Activated CD4-positive, alpha-beta T cell treated with anti-CD3 and anti-CD28 coated beads for 48 hours (primary cell): ENCODE measurements around the gene UXS1.
"Not testable (repeated sequence)": the region's sequence is repeated elsewhere in the genome, so short reads cannot be mapped to it uniquely, and the experiment has no call there.

Experiments used
- DNase-seq: peaks from one replicate; pipeline ENCODE4 v3.0.0-alpha.2; 2020

Gene UXS1

DNA sequence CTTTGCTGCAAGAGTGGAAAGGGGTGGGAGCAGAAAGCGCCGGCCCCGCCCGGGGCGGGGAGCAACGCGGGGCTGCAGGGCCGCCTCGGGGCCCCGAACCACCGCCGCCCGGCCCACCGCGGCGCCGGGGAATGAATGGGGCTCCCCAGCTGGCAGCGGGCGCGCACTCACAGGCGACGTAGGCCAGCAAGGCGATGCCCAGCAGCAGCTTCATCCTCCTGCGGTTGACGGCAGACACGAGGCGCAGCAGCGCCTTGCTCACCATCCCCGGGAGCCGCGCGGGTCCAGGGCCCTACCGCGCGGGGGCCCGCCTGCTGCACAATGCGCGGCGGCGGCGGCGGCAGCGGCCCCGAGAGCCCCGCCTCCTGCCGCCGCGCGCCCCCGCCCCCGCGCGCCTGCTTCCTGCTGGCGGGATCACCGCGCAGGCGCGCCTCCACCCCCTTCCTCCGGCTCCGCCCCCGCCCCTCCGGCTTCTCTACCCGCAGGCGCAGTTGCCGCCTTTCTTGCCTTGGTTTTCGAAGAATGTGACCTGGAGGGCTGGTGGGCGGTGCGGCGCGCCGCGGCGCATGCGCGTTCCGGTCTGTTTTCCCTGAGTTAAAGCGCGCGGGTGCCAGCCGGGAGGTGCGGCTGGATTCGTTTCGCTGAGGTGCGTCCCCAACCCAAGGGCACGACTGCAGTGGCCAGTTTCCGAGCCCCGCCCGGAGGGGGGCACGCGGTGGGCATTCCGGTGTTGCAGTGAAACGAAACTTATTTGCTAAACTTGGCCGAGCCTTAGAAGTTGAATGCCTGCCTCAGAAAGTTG, at the start of gene UXS1:
Gene UXS1 (minus strand): TSS at position 325 of the 802 bp plus-strand sequence. CDS start 60 bp downstream, at position 265.
- DNase-seq = peak; percentile 98

DNA sequence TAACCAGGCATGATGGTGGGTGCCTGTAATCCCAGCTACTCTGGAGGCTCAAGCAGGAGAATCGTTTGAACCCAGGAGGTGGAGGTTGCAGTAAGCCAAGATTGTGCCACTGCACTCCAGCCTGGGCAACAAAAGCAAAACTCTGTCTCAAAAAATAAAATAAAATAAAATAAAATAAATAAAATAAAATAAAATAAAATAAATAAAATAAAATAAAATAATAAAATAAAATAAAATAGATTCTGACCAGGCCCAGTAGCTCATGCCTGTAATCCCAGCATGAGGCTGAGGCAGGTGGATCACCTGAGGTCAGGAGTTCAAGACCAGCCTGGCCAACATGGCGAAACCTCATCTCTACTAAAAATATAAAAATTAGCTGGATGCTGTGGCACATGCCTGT, 45.4 kb upstream of the UXS1 start:
- not testable (repeated sequence) for DNase-seq

DNA sequence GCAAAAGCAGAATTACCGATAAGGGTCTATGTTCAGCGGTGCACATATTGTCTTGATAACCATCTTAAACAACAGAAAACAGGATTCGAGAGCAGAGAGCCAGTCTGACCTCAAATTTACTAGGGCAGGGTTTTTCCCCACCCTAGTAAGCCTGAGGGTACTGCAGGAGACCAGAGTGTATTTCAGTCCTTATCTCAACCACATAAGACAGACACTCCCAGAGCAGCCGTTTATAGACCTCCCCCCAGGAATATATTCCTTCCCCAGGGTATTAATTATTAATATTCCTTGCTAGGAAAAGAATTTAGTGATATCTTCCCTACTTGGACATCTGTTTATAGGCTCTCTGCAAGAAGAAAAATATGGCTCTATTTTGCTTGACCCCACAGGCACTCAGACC, 41.3 kb upstream of the UXS1 start:
- DNase-seq = not testable (repeated sequence)

DNA sequence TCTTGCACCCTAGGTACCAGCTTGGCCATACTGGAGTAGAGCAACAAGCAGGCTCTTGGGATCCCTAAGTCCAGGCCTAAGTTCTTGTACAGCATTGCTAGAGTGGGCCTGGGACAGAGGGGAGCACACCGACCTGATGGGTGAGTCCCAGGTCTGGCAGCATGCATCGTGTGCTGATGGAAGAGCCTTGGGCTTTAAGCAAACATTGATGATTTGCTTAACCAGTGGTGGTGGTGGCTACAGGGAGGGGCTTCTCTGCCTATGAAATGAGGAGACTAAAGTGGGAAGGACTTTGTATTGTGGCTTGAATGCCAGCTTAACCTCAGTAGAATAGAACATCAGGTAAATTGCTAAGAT, 39.2 kb upstream of the UXS1 start:
- DNase-seq = no peak

DNA sequence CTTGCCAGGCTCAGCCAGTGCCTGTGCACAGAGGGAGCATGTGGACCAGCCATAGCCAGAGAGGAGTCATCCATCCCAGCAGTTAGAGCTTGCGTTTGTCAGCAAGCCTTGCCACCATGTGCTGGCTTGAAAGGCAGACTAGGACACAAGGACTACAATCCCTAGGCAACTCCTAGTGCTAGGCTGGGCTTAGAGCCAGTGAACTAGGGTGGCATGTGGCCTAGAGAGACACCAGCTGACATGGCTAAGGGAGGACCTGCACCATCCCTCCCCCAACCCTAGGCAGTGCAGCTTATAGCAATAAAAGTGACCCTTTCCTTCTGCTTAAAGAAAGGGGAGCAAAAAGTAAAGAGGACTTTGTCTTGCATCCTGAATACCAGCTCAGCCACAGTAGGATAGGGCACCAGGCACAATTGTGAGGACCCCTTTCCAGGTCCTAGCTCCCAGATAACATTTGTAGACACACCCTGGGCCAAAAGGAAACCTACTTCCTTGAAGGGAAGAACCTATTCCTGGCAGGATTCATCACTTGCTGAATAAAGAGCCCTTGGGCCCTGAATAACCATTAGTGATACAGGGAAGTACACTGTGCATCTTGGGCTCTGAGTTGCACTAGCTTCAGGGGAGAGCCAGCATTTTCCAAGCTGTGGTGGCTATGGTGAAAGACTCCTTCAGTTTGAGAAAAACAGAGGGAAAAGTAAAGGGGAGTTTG, 38.7 kb upstream of the UXS1 start:
- DNase-seq = no peak

DNA sequence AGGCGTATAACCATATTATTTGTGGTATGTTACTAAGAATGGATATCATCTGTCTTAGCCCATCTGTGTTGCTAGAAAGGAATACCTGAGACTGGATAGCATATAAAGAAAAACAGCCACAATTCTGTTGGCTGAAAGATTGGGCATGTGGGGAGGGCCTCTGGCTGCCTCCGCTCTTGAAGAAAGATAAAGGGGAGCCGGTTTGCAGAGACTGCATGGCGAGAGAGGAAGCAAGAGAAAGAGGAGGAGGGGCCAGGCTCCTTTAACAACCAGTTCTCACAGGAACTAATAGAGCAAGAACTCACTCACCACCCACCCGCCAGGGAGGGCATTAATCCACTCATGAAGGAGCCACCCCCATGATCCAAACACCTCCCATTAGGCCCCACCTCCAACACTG, 29.2 kb upstream of the UXS1 start:
- DNase-seq = no peak

DNA sequence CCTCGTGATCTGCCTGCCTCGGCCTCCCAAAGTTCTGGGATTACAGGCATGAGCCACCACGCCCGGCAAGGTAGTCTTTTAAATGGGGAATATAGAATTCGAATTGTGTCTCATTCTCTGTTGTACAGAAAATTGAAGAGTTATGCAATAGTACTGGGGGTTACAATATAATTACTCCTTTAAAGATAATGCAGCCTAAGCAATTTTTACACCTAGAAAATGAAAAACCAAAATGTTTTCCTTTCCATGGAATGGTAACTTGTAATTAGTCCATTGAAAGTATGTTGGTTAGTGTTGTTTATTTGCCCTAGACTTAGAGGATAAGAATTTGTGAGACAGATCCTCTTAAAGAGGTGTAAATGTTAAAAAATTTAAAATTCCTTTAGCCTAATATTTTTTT, 28.0 kb upstream of the UXS1 start:
- not testable (repeated sequence) for DNase-seq

DNA sequence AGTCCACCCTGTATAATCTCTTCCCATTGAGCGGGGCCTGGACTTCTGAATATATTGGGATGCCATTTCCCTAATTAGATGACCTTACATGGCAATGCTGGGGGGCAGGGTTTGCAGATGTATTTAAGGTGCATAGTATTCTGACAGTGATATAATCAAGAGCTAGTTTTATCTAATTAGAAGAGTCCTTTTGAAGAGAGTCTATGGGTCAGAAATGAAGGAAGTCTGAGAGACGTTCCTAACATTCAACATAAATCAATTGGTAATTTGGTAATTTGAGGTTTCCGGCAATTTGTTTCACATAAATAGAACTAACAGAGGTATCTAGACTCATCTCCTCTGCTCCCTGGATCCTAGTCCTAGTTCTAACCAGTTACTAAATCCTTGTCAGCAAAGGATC, 25.7 kb upstream of the UXS1 start:
- DNase-seq = no peak

DNA sequence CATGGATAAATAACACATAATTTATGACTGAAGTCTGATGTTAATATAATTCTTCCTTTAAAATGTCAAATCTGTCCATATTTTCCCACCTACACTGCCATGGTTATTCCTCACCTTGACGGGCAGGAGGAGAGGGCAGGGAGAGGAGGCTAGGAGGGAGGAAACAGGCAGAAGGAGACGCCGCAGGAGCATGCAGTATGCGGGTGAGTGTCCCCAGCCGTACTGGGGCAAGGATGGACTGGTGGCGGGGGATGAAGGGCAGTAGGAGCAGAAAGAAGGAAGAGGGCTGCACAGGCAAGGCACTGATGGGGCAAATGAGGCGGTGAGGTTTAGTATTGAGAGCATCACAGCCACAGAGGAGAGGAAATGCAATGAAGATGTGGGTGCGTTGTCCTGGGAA, 25.1 kb upstream of the UXS1 start:
- not testable (repeated sequence) for DNase-seq

DNA sequence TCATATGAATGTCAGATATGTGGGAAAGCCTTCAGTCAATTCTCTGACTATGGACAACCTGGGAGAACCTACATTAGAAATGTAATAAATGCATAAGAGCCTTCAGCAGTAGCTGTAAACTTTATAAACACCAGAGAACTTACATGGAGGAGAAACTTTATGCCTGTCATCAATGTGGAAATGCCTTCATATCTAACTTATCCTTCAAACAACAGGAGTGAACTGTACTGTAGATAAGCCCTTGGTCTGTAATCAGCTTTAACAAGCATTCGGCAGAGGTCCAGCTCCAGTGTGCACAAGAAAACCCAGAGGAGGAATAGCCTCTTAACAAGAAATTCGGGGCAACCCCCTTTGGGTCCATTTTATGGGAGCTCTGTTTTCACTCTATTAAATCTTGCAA, 14.8 kb upstream of the UXS1 start:
- no peak for DNase-seq

DNA sequence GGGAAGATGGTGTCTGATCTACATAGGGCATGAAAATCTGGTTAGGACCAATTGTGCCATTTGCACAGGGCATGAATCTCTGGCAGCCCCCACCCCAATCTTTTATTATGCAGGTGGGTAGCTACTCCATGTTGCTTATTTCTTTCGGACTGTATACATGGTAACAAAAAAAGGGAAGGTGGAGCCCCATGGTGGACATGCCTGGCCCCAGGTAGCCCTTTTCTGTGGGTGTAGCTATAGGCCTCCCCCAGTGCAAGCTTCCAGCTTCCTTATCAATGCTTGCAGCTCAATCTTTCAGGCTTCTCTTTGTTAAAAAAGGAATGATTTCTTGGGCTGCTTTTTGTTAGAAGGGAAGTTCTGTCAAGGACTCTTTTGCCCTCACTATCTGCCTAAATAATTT, 14.3 kb upstream of the UXS1 start:
- no peak for DNase-seq

DNA sequence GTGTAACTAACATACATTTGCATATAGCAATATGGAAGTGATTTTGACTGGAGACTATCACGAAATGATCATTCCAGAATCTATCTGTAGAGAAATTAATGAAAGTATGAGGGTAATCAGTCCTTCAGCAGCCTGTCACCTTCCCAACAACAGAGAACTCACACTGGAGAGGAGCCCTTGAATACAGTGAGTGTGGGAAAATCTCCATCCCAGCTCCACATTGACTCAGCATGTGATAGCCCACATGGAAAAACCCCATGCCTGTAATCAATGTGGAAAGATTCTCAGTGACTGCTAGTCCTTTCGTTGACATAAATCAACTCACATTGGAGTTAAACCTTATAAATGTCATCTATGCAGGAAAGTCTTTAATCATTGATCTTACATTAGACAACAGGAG, 13.1 kb upstream of the UXS1 start:
- no peak for DNase-seq

DNA sequence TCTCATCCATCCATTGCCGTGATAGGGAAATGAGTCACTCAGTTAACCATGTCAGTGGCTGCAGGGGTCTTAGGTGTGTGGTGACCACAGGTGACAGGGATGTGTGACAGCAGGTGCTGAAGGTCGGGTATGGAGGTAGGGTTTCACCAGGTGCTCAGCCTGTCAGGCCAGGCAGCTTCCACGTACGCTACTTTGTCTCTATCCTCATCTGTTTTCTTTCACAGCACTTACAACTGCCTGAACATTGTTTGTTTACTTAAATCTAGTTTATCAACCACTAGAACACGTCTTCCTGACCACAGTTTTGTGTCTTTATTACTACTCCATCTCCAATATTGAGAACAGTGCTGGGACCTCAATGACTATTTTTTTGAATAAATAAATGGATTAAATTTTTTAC, 11.4 kb upstream of the UXS1 start:
- DNase-seq = no peak

DNA sequence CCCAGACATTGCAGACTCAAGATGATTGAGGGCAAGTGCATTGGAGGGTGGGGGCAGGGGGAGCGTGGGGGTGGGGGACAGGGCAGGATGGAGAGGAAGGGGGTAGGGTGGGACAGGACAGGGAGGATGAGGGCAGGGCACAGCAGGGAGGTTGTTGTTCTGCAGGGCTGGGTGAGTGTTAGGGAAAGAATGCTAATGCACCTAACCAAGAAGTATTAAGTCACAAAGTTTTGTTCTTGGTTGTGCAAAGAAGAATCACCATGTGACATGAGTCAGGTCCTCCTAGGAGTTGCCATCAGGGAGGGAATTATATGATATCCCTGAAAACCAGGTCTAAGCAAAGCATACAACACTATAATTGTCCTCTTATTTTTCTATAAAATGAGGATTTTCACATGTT, 10.4 kb upstream of the UXS1 start:
- not testable (repeated sequence) for DNase-seq

DNA sequence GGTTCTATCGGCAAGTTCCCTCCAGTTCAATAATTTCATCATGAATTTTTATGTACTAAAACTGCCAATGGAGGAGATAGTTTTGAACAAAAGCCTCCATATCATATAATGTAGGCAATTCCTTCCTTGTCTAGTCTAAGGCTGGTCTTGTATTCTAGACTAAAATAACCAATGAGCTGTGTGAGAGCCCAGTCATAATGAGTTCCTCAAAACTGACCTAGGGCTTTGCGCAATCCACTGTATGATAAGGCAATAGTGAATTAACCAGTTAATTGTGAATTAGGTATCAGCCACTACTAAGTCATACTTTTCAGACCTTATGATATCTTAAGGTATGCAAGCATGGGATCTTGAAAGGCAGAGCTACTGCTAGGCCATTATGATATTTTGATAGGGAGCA, 7.6 kb upstream of the UXS1 start:
- DNase-seq = no peak

DNA sequence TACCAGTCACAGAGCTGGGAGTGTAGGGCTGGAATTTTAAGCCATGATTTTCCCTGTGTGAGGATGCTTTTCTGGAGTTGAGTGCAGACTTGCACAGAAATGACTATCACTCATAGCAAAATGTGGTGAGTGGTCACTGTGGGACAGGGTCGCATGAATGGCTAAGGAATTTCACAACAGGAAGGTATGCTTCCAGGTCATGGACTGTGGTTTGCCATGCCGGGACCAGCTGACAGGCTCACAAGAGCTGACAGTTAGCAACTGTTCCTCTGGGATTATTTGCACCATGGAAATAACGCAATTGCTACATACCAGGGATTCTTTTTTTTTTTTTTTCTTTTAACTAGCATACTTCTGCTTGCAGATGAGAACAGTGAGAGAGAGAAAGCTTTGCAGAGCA, 3.8 kb upstream of the UXS1 start:
- DNase-seq = no peak

DNA sequence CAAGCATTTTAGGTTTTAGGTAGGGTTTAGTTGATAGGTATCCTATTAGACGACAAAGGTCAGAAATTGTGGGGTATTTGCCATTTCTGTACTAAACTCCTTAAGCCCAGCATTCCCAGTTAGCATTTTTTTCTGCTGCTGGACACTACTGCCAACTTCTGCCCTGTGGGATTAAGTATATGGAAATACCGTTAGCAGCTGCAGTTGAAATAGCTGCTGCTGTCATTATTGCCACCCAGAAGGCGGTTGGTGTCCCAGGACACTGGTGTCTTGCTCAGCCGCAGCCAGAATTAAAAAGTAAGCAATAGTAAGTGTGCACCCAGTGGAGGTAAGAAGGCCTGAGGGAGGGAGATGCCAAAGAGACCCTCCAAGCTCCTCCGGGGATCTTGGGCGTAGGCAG, 1.9 kb upstream of the UXS1 start:
- DNase-seq = no peak

DNA sequence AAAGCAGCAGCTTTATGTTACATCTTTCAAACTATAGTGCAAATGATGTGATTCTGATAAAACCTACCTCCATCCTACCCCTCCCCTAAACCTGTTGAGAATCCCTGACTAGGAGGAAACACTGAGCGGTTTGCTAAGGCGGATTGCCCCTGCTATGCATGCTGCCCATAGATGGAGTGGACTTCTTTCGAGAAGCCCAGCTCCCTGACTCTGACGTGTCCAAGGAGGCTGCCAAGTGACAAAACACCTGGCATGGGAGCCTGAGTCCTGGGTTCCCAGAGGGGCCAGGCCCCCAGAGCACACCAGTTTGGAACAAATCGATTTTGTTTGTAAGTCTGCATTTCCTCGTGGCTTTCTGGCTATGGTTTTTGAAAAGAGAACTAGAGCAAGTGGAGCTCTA, 1.4 kb upstream of the UXS1 start:
- DNase-seq = no peak

DNA sequence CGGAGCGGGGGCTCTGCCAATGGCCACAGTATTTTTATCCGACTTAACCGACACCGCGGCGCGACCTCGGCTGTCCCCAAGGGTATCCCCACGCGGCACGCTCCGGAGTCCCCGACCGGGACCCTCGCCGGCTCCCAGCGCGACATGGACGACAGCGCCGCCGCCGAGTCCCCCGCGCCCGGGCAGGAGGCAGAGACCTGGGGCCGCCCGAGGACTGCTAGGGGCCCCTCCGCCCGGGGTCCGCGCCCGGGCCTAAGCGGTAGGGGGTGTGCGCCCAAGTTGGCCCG, 468 bp downstream of the UXS1 start:
- no peak for DNase-seq

DNA sequence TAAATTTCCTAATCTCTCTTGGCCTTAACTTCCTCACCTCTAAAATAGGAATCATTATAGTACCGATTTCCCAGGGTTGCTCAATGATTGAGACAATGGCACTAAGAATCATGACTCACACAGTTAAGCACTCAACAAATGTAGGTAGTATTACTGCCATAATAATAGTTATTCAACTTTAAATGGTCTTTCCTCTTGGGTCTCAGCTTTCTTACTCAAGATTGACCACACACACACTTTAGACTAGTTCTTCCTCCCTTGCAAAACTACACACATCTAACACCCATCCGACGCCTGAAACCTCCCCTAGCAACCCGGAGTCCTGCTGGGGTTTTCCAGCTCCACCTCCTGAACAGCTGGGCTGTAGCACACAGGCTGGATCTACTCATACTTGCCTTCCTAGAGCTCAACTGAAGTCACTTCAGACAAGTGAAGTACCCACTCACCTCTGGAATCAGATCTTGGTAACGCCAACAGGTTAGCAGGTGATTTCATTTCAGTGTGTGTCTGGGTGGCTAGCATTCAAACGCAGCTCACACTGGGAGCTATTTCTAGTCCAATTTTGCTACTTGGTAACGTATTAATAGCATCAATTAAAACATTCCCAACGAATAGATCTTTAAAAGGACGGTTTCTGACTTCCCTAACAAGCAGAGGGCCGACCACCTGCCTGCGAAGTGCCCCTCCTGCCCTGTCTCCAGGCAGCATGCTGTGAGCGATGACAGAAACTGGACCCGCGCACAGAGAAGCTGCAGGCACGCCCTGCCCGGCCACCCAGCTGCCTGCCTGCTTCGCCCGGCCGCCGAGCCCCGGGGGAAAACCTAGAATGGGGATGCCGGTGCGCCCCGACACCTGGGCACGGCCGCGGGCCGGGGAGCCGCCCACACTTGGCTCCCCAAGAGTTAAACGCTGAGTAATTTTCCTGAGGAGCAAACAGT, 1.1 kb downstream of the UXS1 start:
- peak; percentile 72 for DNase-seq

DNA sequence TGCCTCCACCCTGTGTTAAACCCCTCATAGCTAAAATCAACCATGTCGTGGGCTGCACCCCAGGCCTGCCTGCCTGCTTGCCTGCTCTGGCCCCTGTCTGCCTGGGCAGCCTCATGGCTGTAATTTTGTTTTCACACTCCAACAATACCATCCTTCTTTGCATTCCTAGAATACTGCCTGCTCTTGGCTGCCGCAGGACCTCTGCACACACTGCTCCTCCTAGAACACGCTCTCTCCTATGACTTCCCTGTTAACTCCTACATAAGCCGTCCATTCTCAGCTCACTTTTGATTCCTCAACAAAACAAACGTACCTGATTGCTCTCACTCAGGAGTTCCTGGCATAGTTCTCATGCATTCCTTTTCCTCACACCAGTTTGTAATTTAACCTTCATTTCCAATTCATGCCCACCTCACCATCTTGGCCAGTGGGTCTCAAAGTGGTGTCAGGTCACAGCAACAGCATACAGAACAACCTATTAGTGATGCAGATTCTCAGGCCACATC, 2.5 kb downstream of the UXS1 start:
- DNase-seq = no peak

DNA sequence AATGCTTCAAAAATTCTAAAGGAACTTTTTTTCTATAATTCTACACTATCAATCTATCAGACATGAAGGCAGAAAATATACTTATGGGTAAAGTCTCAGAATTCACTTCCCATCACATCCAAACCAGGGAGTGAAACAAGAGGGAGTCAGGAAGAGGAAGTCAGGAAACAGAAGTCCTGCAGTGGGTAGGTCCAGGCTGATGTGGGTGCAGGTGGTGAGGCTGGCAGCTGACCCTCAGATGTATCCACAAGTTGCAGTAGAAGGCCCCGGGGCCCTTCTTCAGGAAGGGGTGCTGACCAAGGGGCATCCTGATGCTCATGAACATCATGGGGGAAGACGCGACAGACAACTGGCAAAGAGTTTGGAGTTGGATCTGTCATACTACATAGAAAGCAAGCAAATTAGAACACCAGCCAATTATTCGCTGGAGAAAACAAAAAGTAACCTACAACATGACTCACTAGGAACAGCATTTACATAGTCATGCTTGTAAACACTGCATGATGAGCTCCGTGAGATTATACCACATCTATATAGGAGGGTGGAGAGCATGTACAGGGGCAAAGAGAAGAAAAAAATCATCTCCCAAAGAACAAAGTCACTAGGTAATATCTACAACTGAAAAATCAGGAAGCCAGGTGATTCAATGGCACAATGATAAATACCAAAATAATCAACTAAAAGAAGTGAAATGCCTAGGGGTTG, 4.2 kb downstream of the UXS1 start:
- DNase-seq = no peak

DNA sequence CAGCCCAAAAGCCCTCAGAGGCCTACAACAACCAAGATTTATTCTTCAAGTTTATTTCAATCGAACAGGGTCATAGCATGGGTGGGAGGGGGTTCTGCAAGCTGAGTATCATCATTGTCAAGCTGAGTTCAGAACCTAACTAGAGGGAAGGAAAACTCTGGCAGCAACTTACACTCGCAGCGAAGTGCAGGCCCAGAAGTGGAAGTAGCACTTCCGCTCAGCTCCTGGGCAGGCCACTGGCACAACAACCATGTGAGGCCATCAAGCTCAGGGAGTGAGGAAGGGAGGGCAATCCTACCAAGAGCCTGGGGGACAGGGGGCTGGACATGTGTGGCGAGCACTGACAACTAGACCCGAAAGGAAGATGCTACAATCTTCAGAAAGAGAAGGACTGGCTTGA, 4.8 kb downstream of the UXS1 start:
- DNase-seq = no peak
